Skeletal muscle satellite cell (primary cell): ENCODE data around the gene SFT2D2.

Experiments used
- H3K27me3 ChIP-seq: 2 replicates; pipeline ENCODE4 v1.7.0; 2013; ENCODE audit warnings: low read length; ENCODE audit not compliant: control insufficient read depth, insufficient read depth
- H3K36me3 ChIP-seq: 2 replicates; pipeline ENCODE4 v1.7.0; 2013; ENCODE audit warnings: mild to moderate bottlenecking, control low read depth, low read length; ENCODE audit not compliant: insufficient read depth
- H3K4me1 ChIP-seq: 2 replicates; pipeline ENCODE4 v1.7.0; 2013; ENCODE audit warnings: low read length; ENCODE audit not compliant: control insufficient read depth, insufficient read depth
- H3K4me2 ChIP-seq: 2 replicates; pipeline ENCODE4 v1.7.0; 2013; ENCODE audit warnings: mild to moderate bottlenecking, low read length
- H3K4me3 ChIP-seq: 2 replicates; pipeline ENCODE4 v1.7.0; 2013; ENCODE audit warnings: low read length
- H3K9ac ChIP-seq: 2 replicates; pipeline ENCODE4 v1.7.0; 2013; ENCODE audit warnings: mild to moderate bottlenecking, low read depth, low read length, moderate library complexity
- H3K9me3 ChIP-seq: replicated peaks from 2 replicates; pipeline ENCODE4 v1.7.0; 2013; ENCODE audit warnings: mild to moderate bottlenecking, control low read depth, low read length

Gene SFT2D2

GRCh38 chr1:168224991-168225390 is 813 bp upstream of the SFT2D2 start:
- no peak overlapping the region for H3K9ac ChIP-seq
- no peaks in the 10 kb centered on the region for H3K27me3 ChIP-seq

GRCh38 chr1:168227620-168228019 is 1.8 kb downstream of the SFT2D2 start:
- peak overlapping the region; percentile 79 for H3K4me2 ChIP-seq
- H3K27me3 ChIP-seq: no peaks in the 10 kb centered on the region
- H3K9me3 ChIP-seq: no peaks in the 10 kb centered on the region
- peak overlapping the region; percentile 96 for H3K9ac ChIP-seq
- peaks cover 23% of the 10 kb centered on the region for H3K4me1 ChIP-seq
- H3K4me3 ChIP-seq: peak overlapping the region; percentile 34
- peaks cover 26% of the 10 kb centered on the region for H3K36me3 ChIP-seq

More at GRCh38 chr1:168224991-168225390, 813 bp upstream of the SFT2D2 start:
- Histone ChIP-seq H3K9me3 (no peaks in the 10 kb centered on the region), H3K36me3 (peaks cover 8% of the 10 kb centered on the region), H3K4me2 (peak overlapping the region; percentile 79), H3K4me3 (no peak overlapping the region), H3K4me1 (peaks cover 23% of the 10 kb centered on the region)

GRCh38 chr1:168229893-168230292 is 4.1 kb downstream of the SFT2D2 start:
- H3K9ac ChIP-seq: no peak overlapping the region
- H3K4me2 ChIP-seq: no peak overlapping the region
- no peaks in the 10 kb centered on the region for H3K9me3 ChIP-seq
- H3K4me1 ChIP-seq: peaks cover 23% of the 10 kb centered on the region
- H3K4me3 ChIP-seq: no peak overlapping the region
- peaks cover 46% of the 10 kb centered on the region for H3K36me3 ChIP-seq
- no peaks in the 10 kb centered on the region for H3K27me3 ChIP-seq

GRCh38 chr1:168230709-168231108 is 4.9 kb downstream of the SFT2D2 start:
- no peak overlapping the region for H3K9ac ChIP-seq
- H3K4me2 ChIP-seq: no peak overlapping the region
- peaks cover 54% of the 10 kb centered on the region for H3K36me3 ChIP-seq
- H3K4me1 ChIP-seq: peaks cover 27% of the 10 kb centered on the region
- H3K4me3 ChIP-seq: no peak overlapping the region
- H3K27me3 ChIP-seq: no peaks in the 10 kb centered on the region
- no peaks in the 10 kb centered on the region for H3K9me3 ChIP-seq

- H3K4me3 ChIP-seq: no peak overlapping the region
- H3K4me2 ChIP-seq: no peak overlapping the region
- no peaks in the 10 kb centered on the region for H3K27me3 ChIP-seq
- H3K9me3 ChIP-seq: no peaks in the 10 kb centered on the region
- H3K9ac ChIP-seq: no peak overlapping the region
- H3K4me1 ChIP-seq: peaks cover 3% of the 10 kb centered on the region
- H3K36me3 ChIP-seq: peaks cover 81% of the 10 kb centered on the region
Measured at GRCh38 chr1:168234846-168235547, 9.2 kb downstream of the SFT2D2 start.

- Histone ChIP-seq H3K36me3 (peaks cover 86% of the 10 kb centered on the region), H3K27me3 (no peaks in the 10 kb centered on the region)
Measured at GRCh38 chr1:168235548-168235885, 9.7 kb downstream of the SFT2D2 start.

GRCh38 chr1:168235937-168236336 is 10.1 kb downstream of the SFT2D2 start:
- Histone ChIP-seq H3K4me3 (no peak overlapping the region), H3K27me3 (no peaks in the 10 kb centered on the region), H3K36me3 (peaks cover 85% of the 10 kb centered on the region), H3K4me2 (no peak overlapping the region), H3K9ac (no peak overlapping the region), H3K9me3 (no peaks in the 10 kb centered on the region), H3K4me1 (peaks cover 3% of the 10 kb centered on the region)

More at GRCh38 chr1:168235548-168235885, 9.7 kb downstream of the SFT2D2 start:
- H3K9ac ChIP-seq: no peak overlapping the region
- no peak overlapping the region for H3K4me3 ChIP-seq
- peaks cover 3% of the 10 kb centered on the region for H3K4me1 ChIP-seq
- no peaks in the 10 kb centered on the region for H3K9me3 ChIP-seq
- H3K4me2 ChIP-seq: no peak overlapping the region

GRCh38 chr1:168236836-168237611 is 11.2 kb downstream of the SFT2D2 start:
- Histone ChIP-seq H3K9me3 (no peaks in the 10 kb centered on the region), H3K9ac (no peak overlapping the region), H3K4me1 (peaks cover 3% of the 10 kb centered on the region), H3K36me3 (peaks cover 82% of the 10 kb centered on the region), H3K27me3 (no peaks in the 10 kb centered on the region), H3K4me2 (no peak overlapping the region), H3K4me3 (no peak overlapping the region)

- H3K9me3 ChIP-seq: no peaks in the 10 kb centered on the region
- no peaks in the 10 kb centered on the region for H3K27me3 ChIP-seq
- H3K4me2 ChIP-seq: no peak overlapping the region
- H3K4me3 ChIP-seq: no peak overlapping the region
- H3K36me3 ChIP-seq: peaks cover 48% of the 10 kb centered on the region
- H3K9ac ChIP-seq: no peak overlapping the region
- no peaks in the 10 kb centered on the region for H3K4me1 ChIP-seq
Measured at GRCh38 chr1:168243198-168243597, 17.4 kb downstream of the SFT2D2 start.

- no peak overlapping the region for H3K4me2 ChIP-seq
- H3K4me3 ChIP-seq: no peak overlapping the region
- H3K36me3 ChIP-seq: peaks cover 43% of the 10 kb centered on the region
- no peaks in the 10 kb centered on the region for H3K27me3 ChIP-seq
- no peak overlapping the region for H3K9ac ChIP-seq
- H3K4me1 ChIP-seq: no peaks in the 10 kb centered on the region
- no peaks in the 10 kb centered on the region for H3K9me3 ChIP-seq
Measured at GRCh38 chr1:168243636-168244212, 17.9 kb downstream of the SFT2D2 start.

GRCh38 chr1:168245042-168245441 is 19.2 kb downstream of the SFT2D2 start:
- Histone ChIP-seq H3K9ac (no peak overlapping the region), H3K27me3 (no peaks in the 10 kb centered on the region), H3K9me3 (no peaks in the 10 kb centered on the region), H3K36me3 (peaks cover 41% of the 10 kb centered on the region), H3K4me1 (no peaks in the 10 kb centered on the region), H3K4me2 (no peak overlapping the region), H3K4me3 (no peak overlapping the region)
